Heart right ventricle (tissue), 16 donors: ENCODE measurements around the gene PLCB4. TPM values are rescaled to one million over a fixed set of nuclear protein-coding genes. Genes with fewer than 3 reads are reported as not detected.
A peak's percentile ranks its signal among the peaks of the same experiment; 100 is the strongest.

Experiments
- ATAC-seq, 8 donors: fragments of 200-7000 bp; cut with Tn5 transposase; one replicate each; pipeline ENCODE4 v1.9.1; 2020; ENCODE audit warnings: mild to moderate bottlenecking in 8 of 8, moderate library complexity in 8 of 8, moderate number of reproducible peaks in 1 of 8
- DNase-seq, 2 donors: peaks; one replicate each; pipeline ENCODE4 v3.0.0-alpha.2; 2020
- H3K27ac ChIP-seq, 10 donors: fragments of 200-600 bp; sonication (generic) in 2 of 10; one replicate each; pipeline versions ENCODE4 v1.5.0 to v1.8.0; 2020 to 2022; ENCODE audit warnings: mild to moderate bottlenecking in 3 of 10
- H3K27me3 ChIP-seq, 7 donors: fragments of 200-600 bp; one replicate each; pipeline ENCODE4 v1.8.0; 2021 to 2022; ENCODE audit warnings: mild to moderate bottlenecking in 2 of 7
- H3K36me3 ChIP-seq, 9 donors: fragments of 200-600 bp; sonication (generic) in 1 of 9; one replicate each; pipeline versions ENCODE4 v1.5.0 to v1.8.0; 2020 to 2022; ENCODE audit warnings: mild to moderate bottlenecking in 2 of 9
- H3K4me1 ChIP-seq, 9 donors: fragments of 200-600 bp; sonication (generic) in 1 of 9; one replicate each; pipeline versions ENCODE4 v1.5.0 to v1.8.0; 2020 to 2022; ENCODE audit warnings: mild to moderate bottlenecking in 4 of 9
- H3K4me3 ChIP-seq, 10 donors: fragments of 200-600 bp; sonication (generic) in 2 of 10; one replicate each; pipeline versions ENCODE4 v1.5.0 to v1.8.0; 2020 to 2022; ENCODE audit warnings: mild to moderate bottlenecking in 7 of 10, moderate library complexity in 2 of 10
- H3K9me3 ChIP-seq, 11 donors: fragments of 200-600 bp in 10 of 11; sonication (generic) in 2 of 11; one replicate each; pipeline versions ENCODE4 v1.5.0 to v1.8.0; 2013 to 2022; ENCODE audit warnings: mild to moderate bottlenecking in 2 of 11, control low read depth in 1 of 11, moderate library complexity in 1 of 11
- WGBS, 2 donors: extraction: QIAGEN DNeasy Blood & Tissue Kit; methylation state at CpG; one replicate each; pipeline ENCODE4 v1.1.7; 2013; ENCODE audit warnings: inconsistent platforms in 1 of 2; 5-methylcytosine and 5-hydroxymethylcytosine counted together
- intact Hi-C, 10 donors: fragments of 100-400 bp; cut with DNase I; formaldehyde crosslinking; loops; one replicate each; pipeline versions ENCODE4 v1.11.1 to v1.14.2; 2022
- polyA plus RNA-seq, 2 donors: library from polyadenylated mRNA; stranded (reverse); fragments of 200-250 nt; gene quantifications; one replicate each; pipeline ENCODE4 v1.2.3, GENCODE V29; 2013
- total RNA-seq, 10 donors: library from RNA; stranded (reverse); fragmentation: NEBNext Ultra II Directional in 3 of 10; extraction: Animal tissue kit (Norgen Biotek cat#: 25700) in 3 of 10; gene quantifications; one replicate each; pipeline versions ENCODE4 v1.2.1 to v1.2.4, GENCODE V29; 2021 to 2023
- TF ChIP-seq, protein P1 (sequence below), 9 donors: fragments of 200-600 bp; sonication (generic) in 2 of 9; IDR thresholded peaks; one replicate each; pipeline versions ENCODE4 v1.5.0 to v1.8.0; 2021 to 2022; ENCODE audit warnings: antibody characterized with exemption in 9 of 9, mild to moderate bottlenecking in 5 of 9, moderate library complexity in 1 of 9
- donor health status: Arrhythmogenic right ventricular cardiomyopathy.
- donor health status: ischemic (EF 13 %, LVEDD 7.1; RV severe dilation, severe dysfunction).
- donor health status: healthy with polysubstance abuse.
- donor health status: DM: no; HTN: yes; CAD: no.
- donor health status: DM: no; HTN: no; CAD: no.
- donor health status: ischemic (EF 25% LVEDD 6.9; RV normal size, moderate dysfunction).
- donor health status: ischemic (EF 25% LVEDD 5.7; RV mildly dilated, moderate dysfunction).
- donor health status: healthy.
- donor health status: DM: yes; HTN: yes; CAD: no.
- donor health status: Ischemic cardiomyopathy.
- donor health status: ischemic (EF 35%, LVEDD 5.7; RV mildly dilated, moderate dysfunction).
- donor health status: nonischemic (EF 11% LVEDD 7.7; RV severe dilation, severe dysfunction).
- donor health status: DM: yes; HTN: yes; CAD: no.
- donor health status: PGD.
- donor health status: ischemic (EF 29% LVEDD 5.4; RV normal size, mild dysfunction).
- donor health status: nonischemic (EF 23%, LVEDD 6.1; RV moderate dilation, normal function).

Gene PLCB4
- total and polyA plus RNA-seq, 12 donors, result 3.6 to 33.3 (median 28.4) TPM

DNA sequence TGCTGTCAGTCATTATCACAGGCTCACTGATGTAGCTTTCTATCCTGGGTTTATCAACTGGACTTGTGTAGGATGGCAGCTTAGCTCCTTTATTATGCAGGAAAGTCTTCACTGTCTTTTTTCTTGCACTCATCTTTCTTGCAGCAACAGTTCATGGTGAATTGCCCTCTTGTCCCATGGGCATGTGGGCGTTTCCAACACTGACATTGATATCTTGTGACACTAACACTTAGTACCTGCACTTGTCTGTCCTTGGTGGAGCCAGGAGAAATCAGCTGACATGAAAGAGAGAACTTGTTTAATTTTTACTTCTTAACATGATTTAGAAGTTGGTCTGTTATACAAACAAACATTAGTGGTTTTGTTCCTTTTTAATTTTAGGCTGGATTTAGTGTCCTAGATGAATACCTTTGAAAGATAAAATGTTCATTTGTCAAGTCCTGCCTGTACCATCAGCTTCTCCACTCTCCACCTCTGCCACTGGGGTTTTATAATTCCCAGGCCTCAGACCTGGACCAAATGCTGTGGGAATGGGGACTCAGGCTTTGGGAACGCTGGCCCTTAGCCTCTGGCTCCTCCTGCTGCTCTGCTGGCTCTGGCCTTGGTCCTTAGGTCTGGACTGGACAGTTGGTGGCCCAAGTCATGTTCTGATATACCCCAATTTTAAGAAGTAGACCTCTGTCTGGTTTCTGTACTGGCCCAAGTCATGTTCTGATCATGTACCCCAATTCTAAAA lies 284.5 kb downstream of the PLCB4 start:
- Histone ChIP-seq H3K27ac (peak overlapping the region in 5 of 10 donors; percentile 10 to 37 (median 28)), H3K9me3 (no peaks in the 10 kb centered on the region), H3K36me3 (peaks cover 0 to 6% (median 0%) of the 10 kb centered on the region in 9 donors), H3K27me3 (no peaks in the 10 kb centered on the region), H3K4me3 (no peak overlapping the region), H3K4me1 (peaks cover 5 to 41% (median 33%) of the 10 kb centered on the region in 9 donors)
- DNase-seq (no peak), ATAC-seq (peak in 5 of 8 donors; percentile 42 to 73 (median 68))
- intact Hi-C loops, result loop anchor here in 9 of 10 donors (5.0 to 10.0 kb wide), 12 partner anchors 129 to 599 kb away; partner anchors contain the start of gene PLCB4 (in 1 of the 9)
- WGBS, 2 donors, result 63 to 75% methylated on average over 2 of the region's 2 CpGs
- TF ChIP-seq, protein P1, sequence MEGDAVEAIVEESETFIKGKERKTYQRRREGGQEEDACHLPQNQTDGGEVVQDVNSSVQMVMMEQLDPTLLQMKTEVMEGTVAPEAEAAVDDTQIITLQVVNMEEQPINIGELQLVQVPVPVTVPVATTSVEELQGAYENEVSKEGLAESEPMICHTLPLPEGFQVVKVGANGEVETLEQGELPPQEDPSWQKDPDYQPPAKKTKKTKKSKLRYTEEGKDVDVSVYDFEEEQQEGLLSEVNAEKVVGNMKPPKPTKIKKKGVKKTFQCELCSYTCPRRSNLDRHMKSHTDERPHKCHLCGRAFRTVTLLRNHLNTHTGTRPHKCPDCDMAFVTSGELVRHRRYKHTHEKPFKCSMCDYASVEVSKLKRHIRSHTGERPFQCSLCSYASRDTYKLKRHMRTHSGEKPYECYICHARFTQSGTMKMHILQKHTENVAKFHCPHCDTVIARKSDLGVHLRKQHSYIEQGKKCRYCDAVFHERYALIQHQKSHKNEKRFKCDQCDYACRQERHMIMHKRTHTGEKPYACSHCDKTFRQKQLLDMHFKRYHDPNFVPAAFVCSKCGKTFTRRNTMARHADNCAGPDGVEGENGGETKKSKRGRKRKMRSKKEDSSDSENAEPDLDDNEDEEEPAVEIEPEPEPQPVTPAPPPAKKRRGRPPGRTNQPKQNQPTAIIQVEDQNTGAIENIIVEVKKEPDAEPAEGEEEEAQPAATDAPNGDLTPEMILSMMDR (IDR thresholded peaks at IDR 0.05), result peak in 6 of 9 donors; percentile 15 to 44 (median 28)

DNA sequence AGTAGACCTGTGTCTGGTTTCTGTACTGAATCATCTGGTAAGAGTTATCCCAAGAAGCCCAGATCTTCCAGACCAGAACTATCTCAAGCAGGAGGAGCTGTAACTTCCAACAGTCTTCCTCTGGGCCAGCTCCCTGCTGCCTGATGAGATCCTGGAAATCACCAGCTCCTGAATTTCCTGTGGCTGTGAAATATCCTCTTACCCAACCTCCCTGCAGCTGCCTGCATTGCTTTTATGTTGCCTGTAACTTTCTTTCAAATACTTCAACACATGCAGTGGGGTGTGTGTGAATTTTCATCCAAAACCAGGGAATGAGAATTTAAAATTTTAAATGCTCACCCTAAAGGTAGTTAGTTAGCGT lies 285.0 kb downstream of the PLCB4 start:
- peaks cover 0 to 6% (median 0%) of the 10 kb centered on the region in 9 donors for H3K36me3 ChIP-seq
- intact Hi-C loops, result loop anchor here in 9 of 10 donors (5.0 to 10.0 kb wide), 12 partner anchors 129 to 599 kb away; partner anchors contain the start of gene PLCB4 (in 1 of the 9)
- ATAC-seq, result peak in 5 of 8 donors; percentile 19 to 55 (median 36)
- H3K4me1 ChIP-seq, result peaks cover 5 to 43% (median 29%) of the 10 kb centered on the region in 9 donors
- TF ChIP-seq, protein P1 (IDR thresholded peaks at IDR 0.05), result no peak
- no peaks in the 10 kb centered on the region for H3K9me3 ChIP-seq
- no peaks in the 10 kb centered on the region for H3K27me3 ChIP-seq
- peak overlapping the region in 4 of 10 donors; percentile 10 to 37 (median 26) for H3K27ac ChIP-seq
- no peak for DNase-seq
- 96 to 100% methylated on average over 1 of the region's 1 CpG for WGBS, 2 donors
- H3K4me3 ChIP-seq, result no peak overlapping the region

DNA sequence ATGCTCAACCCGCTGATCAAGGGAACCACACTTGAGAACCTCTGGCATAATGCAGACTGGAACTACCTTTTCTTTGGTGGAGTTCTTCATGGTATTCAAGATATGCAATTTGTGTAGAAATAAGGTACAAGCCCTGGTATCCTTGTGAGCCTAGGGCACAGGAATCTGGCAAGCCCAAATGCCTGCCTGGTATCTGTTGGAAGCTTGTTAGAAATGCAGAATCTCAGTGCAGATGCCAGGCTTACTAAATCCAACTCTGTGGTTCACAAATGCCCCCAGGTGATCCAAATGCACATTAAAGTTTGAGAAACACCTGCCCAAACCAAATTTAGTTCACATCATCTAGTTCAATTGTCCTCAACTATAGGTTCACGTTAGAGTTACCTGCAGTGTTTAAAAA lies 285.7 kb downstream of the PLCB4 start:
- Histone ChIP-seq H3K4me3 (no peak overlapping the region), H3K27me3 (no peaks in the 10 kb centered on the region), H3K27ac (peak overlapping the region in 1 of 10 donors; percentile 22), H3K4me1 (peaks cover 5 to 46% (median 28%) of the 10 kb centered on the region in 9 donors), H3K36me3 (peaks cover 0 to 6% (median 0%) of the 10 kb centered on the region in 9 donors), H3K9me3 (no peaks in the 10 kb centered on the region)
- TF ChIP-seq, protein P1 (IDR thresholded peaks at IDR 0.05), result no peak
- ATAC-seq (peak in 2 of 8 donors; percentile 36 to 57), DNase-seq (no peak)
- intact Hi-C loops, result loop anchor here in 9 of 10 donors (5.0 to 10.0 kb wide), 12 partner anchors 130 to 600 kb away; partner anchors contain the start of gene PLCB4 (in 1 of the 9)
- WGBS, 2 donors, result 87 to 94% methylated on average over 2 of the region's 2 CpGs

DNA sequence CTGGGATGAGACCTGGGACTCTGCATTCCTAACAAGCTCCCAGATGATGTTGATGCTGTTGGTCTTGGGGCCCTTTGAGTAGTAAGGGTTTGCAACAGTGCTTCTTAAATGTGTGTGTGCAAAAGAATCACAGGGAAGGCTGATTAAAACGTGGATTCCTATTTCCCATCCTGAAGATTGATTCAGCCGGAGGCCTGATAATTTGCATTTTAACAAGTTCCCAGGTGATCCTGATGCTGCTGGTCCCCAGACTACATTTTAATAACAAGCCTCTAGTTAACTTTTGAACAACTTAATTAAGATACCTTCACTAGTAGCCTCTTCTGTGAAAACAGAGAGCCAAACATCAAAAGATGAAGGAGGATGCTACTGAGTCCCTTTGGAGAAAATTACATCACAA lies 289.1 kb downstream of the PLCB4 start:
- Histone ChIP-seq H3K27me3 (no peaks in the 10 kb centered on the region), H3K4me3 (no peak overlapping the region), H3K4me1 (peaks cover 5 to 40% (median 24%) of the 10 kb centered on the region in 9 donors), H3K9me3 (no peaks in the 10 kb centered on the region), H3K36me3 (peaks cover 0 to 15% (median 0%) of the 10 kb centered on the region in 9 donors), H3K27ac (no peak overlapping the region)
- TF ChIP-seq, protein P1 (IDR thresholded peaks at IDR 0.05), result no peak
- DNase-seq, result no peak
- ATAC-seq, result no peak
- intact Hi-C loops, result loop anchor here in 9 of 10 donors (2.0 to 10.0 kb wide), 15 partner anchors 133 to 603 kb away; partner anchors contain the start of gene PLCB4 (in 1 of the 9)
- WGBS, 2 donors, result 90 to 96% methylated on average over 2 of the region's 2 CpGs
